HEK293 (cell line): ENCODE results near the gene ANXA3.

ENCODE experiments used
- CTCF ChIA-PET: fragments of 350-600 bp; formaldehyde crosslinking; extraction: SDS; loops from one replicate; lab custom pipeline; 2021; ENCODE audit warnings: antibody characterized with exemption; lab: Yijun Ruan, JAX
- POLR2A ChIA-PET: fragments of 300-600 bp; formaldehyde crosslinking; extraction: SDS; loops from one replicate; lab custom pipeline; 2020; ENCODE audit warnings: antibody characterized with exemption, inconsistent platforms; lab: Yijun Ruan, JAX
- H3K27ac ChIP-seq: fragments of 200-500 bp; sonication (Bioruptor generic); 2 replicates; pipeline ENCODE4 v1.5.1; 2014; ENCODE audit warnings: low read depth, low read length, control low read depth, inconsistent platforms; ENCODE audit errors: extremely low read depth
- H3K36me3 ChIP-seq, 2 experiments: fragments of 200-500 bp in 1 of 2; sonication (Bioruptor generic) in 1 of 2; 1 replicate in 1 of 2; 2 replicates in 1 of 2; pipeline ENCODE4 v1.5.1; 2014 to 2017; ENCODE audit warnings: inconsistent platforms in 2 of 2, low read length in 2 of 2; ENCODE audit not compliant: control insufficient read depth in 2 of 2, insufficient read depth in 1 of 2
- H3K4me1 ChIP-seq: fragments of 200-500 bp; sonication (Bioruptor generic); 2 replicates; pipeline ENCODE4 v1.5.1; 2014; ENCODE audit warnings: mild to moderate bottlenecking, low read length, inconsistent platforms; ENCODE audit not compliant: control insufficient read depth, insufficient read depth
- H3K4me3 ChIP-seq: 2 replicates; pipeline ENCODE4 v1.5.1; 2011; ENCODE audit warnings: low read depth, mild to moderate bottlenecking, control low read depth, low read length, moderate library complexity
- H3K9me3 ChIP-seq: fragments of 200-500 bp; sonication (Bioruptor generic); 2 replicates; pipeline ENCODE4 v1.5.1; 2014; ENCODE audit warnings: low read depth, low read length, inconsistent platforms; ENCODE audit not compliant: control insufficient read depth, insufficient read depth
- BCL11A ChIP-seq: fragments of 450-650 bp; formaldehyde crosslinking; IDR thresholded peaks from 2 replicates; pipeline ENCODE4 v1.5.1; 2016; ENCODE audit warnings: low read depth, missing biosample characterization, missing genetic modification characterization
- GLIS2 ChIP-seq: fragments of 450-650 bp; formaldehyde crosslinking; IDR thresholded peaks from 2 replicates; pipeline ENCODE4 v1.5.1; 2016; ENCODE audit warnings: missing biosample characterization, missing genetic modification characterization
- KLF1 ChIP-seq: fragments of 450-650 bp; formaldehyde crosslinking; IDR thresholded peaks from 2 replicates; pipeline ENCODE4 v1.5.1; 2016; ENCODE audit warnings: missing biosample characterization, missing genetic modification characterization
- OVOL3 ChIP-seq: fragments of 450-650 bp; formaldehyde crosslinking; IDR thresholded peaks from 2 replicates; pipeline ENCODE4 v1.5.1; 2016; ENCODE audit warnings: missing biosample characterization, missing genetic modification characterization
- PRDM1 ChIP-seq: fragments of 450-650 bp; formaldehyde crosslinking; IDR thresholded peaks from 2 replicates; pipeline ENCODE4; 2016; ENCODE audit warnings: missing biosample characterization, missing genetic modification characterization
- ZNF155 ChIP-seq: fragments of 450-650 bp; formaldehyde crosslinking; IDR thresholded peaks from 2 replicates; pipeline ENCODE4 v1.5.1; 2016; ENCODE audit warnings: missing biosample characterization, missing genetic modification characterization
- ZNF23 ChIP-seq: fragments of 450-650 bp; formaldehyde crosslinking; IDR thresholded peaks from 2 replicates; pipeline ENCODE4 v1.5.1; 2016; ENCODE audit warnings: missing biosample characterization, missing genetic modification characterization, borderline replicate concordance
- ZNF292 ChIP-seq: fragments of 450-650 bp; formaldehyde crosslinking; IDR thresholded peaks from 2 replicates; pipeline ENCODE4 v1.5.1; 2016; ENCODE audit warnings: low read depth, missing biosample characterization, missing genetic modification characterization, borderline replicate concordance
- ZNF324 ChIP-seq: fragments of 450-650 bp; formaldehyde crosslinking; IDR thresholded peaks from 2 replicates; pipeline ENCODE4 v1.5.1; 2016; ENCODE audit warnings: missing biosample characterization, missing genetic modification characterization
- ZNF354C ChIP-seq: fragments of 450-650 bp; formaldehyde crosslinking; IDR thresholded peaks from 2 replicates; pipeline ENCODE4 v1.5.1; 2016; ENCODE audit warnings: missing biosample characterization, missing genetic modification characterization, low read depth, borderline replicate concordance
- ZNF423 ChIP-seq: fragments of 450-650 bp; formaldehyde crosslinking; IDR thresholded peaks from 2 replicates; pipeline ENCODE4 v1.5.1; 2016; ENCODE audit warnings: missing biosample characterization, missing genetic modification characterization
- ZNF510 ChIP-seq: fragments of 450-650 bp; formaldehyde crosslinking; IDR thresholded peaks from 2 replicates; pipeline ENCODE4 v1.5.1; 2018; ENCODE audit warnings: mild to moderate bottlenecking, missing genetic modification characterization, missing biosample characterization; ENCODE audit not compliant: insufficient replicate concordance
- ZNF621 ChIP-seq: fragments of 450-650 bp; formaldehyde crosslinking; IDR thresholded peaks from 2 replicates; pipeline ENCODE4 v1.5.1; 2017; ENCODE audit warnings: missing biosample characterization, missing genetic modification characterization
- ZNF658 ChIP-seq: fragments of 450-650 bp; formaldehyde crosslinking; IDR thresholded peaks from 2 replicates; pipeline ENCODE4; 2016; ENCODE audit warnings: missing biosample characterization, missing genetic modification characterization
- ZNF777 ChIP-seq: fragments of 450-650 bp; formaldehyde crosslinking; IDR thresholded peaks from 2 replicates; pipeline ENCODE4 v1.5.1; 2017; ENCODE audit warnings: missing biosample characterization, missing genetic modification characterization, borderline replicate concordance
- TF ChIP-seq, protein P1 (sequence below): fragments of 450-650 bp; formaldehyde crosslinking; IDR thresholded peaks from 2 replicates; pipeline ENCODE4 v1.5.1; 2017; ENCODE audit warnings: missing biosample characterization, missing genetic modification characterization
- TF ChIP-seq, protein P2 (sequence below): fragments of 450-650 bp; formaldehyde crosslinking; IDR thresholded peaks from 2 replicates; pipeline ENCODE4 v1.5.1; 2016; ENCODE audit warnings: missing biosample characterization, missing genetic modification characterization
- TF ChIP-seq, protein P3 (sequence below): fragments of 450-650 bp; formaldehyde crosslinking; IDR thresholded peaks from 2 replicates; pipeline ENCODE4; 2016; ENCODE audit warnings: missing biosample characterization, missing genetic modification characterization
- TF ChIP-seq, protein P4 (sequence below): fragments of 450-650 bp; formaldehyde crosslinking; IDR thresholded peaks from 2 replicates; pipeline ENCODE4 v1.5.1; 2016; ENCODE audit warnings: missing biosample characterization, missing genetic modification characterization, low read depth

ANXA3 gene

DNA sequence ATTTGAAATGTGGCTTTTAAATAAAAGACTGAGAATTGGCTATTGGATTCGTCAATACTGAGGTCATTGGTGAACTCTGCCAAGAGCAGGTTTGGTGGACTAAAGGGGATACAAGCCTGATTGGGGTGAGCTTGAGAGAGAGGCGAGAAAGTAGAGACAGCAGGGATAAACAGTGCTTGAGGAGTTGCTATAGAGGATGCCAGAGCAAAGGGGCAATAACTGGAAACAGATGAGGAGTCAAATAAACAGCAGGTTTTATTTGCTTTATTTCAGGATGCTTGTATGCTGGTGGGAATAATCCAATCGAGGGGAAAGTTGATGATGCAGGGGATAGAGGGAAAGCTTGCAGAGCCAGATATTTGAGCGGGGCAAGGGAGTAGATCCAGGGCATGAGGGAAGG, 24.0 kb upstream of the ANXA3 start:
- ChIA-PET CTCF (interaction anchor here (0.6 to 0.7 kb wide), 2 partner anchors 425 to 470 kb away, joined by 3 read pairs; partner anchors contain the start of gene FRAS1), POLR2A (no interaction called here)
- Histone ChIP-seq H3K4me3 (no peak overlapping the region), H3K9me3 (no peaks in the 10 kb centered on the region), H3K27ac (no peak overlapping the region), H3K4me1 (no peaks in the 10 kb centered on the region), H3K36me3 (peaks cover 0 to 11% of the 10 kb centered on the region in 2 experiments; a peak in 1 of 3 replicates)
- TF ChIP-seq, protein P1, sequence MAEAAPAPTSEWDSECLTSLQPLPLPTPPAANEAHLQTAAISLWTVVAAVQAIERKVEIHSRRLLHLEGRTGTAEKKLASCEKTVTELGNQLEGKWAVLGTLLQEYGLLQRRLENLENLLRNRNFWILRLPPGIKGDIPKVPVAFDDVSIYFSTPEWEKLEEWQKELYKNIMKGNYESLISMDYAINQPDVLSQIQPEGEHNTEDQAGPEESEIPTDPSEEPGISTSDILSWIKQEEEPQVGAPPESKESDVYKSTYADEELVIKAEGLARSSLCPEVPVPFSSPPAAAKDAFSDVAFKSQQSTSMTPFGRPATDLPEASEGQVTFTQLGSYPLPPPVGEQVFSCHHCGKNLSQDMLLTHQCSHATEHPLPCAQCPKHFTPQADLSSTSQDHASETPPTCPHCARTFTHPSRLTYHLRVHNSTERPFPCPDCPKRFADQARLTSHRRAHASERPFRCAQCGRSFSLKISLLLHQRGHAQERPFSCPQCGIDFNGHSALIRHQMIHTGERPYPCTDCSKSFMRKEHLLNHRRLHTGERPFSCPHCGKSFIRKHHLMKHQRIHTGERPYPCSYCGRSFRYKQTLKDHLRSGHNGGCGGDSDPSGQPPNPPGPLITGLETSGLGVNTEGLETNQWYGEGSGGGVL (tag by site-specific recombination), result no peak
- no peak for TF ChIP-seq GLIS2
- TF ChIP-seq BCL11A (tag by site-specific recombination), result no peak
- no peak for TF ChIP-seq KLF1
- TF ChIP-seq ZNF23, result no peak
- TF ChIP-seq ZNF292 (tag by site-specific recombination), result no peak
- no peak for TF ChIP-seq OVOL3 (tag by site-specific recombination)
- no peak for TF ChIP-seq ZNF658 (tag by site-specific recombination)
- no peak for TF ChIP-seq ZNF423 (tag by site-specific recombination)
- TF ChIP-seq ZNF777 (tag by site-specific recombination), result no peak
- no peak for TF ChIP-seq ZNF621 (tag by site-specific recombination)
- TF ChIP-seq ZNF155, result no peak
- TF ChIP-seq ZNF510, result no peak
- no peak for TF ChIP-seq ZNF324 (tag by site-specific recombination)
- TF ChIP-seq ZNF354C, result no peak
- TF ChIP-seq, protein P2, sequence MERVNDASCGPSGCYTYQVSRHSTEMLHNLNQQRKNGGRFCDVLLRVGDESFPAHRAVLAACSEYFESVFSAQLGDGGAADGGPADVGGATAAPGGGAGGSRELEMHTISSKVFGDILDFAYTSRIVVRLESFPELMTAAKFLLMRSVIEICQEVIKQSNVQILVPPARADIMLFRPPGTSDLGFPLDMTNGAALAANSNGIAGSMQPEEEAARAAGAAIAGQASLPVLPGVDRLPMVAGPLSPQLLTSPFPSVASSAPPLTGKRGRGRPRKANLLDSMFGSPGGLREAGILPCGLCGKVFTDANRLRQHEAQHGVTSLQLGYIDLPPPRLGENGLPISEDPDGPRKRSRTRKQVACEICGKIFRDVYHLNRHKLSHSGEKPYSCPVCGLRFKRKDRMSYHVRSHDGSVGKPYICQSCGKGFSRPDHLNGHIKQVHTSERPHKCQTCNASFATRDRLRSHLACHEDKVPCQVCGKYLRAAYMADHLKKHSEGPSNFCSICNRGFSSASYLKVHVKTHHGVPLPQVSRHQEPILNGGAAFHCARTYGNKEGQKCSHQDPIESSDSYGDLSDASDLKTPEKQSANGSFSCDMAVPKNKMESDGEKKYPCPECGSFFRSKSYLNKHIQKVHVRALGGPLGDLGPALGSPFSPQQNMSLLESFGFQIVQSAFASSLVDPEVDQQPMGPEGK, result no peak
- TF ChIP-seq, protein P3, sequence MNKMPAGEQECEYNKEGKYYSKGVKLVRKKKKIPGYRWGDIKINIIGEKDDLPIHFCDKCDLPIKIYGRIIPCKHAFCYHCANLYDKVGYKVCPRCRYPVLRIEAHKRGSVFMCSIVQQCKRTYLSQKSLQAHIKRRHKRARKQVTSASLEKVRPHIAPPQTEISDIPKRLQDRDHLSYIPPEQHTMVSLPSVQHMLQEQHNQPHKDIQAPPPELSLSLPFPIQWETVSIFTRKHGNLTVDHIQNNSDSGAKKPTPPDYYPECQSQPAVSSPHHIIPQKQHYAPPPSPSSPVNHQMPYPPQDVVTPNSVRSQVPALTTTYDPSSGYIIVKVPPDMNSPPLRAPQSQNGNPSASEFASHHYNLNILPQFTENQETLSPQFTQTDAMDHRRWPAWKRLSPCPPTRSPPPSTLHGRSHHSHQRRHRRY (tag by site-specific recombination), result no peak
- TF ChIP-seq PRDM1 (tag by site-specific recombination), result no peak

DNA sequence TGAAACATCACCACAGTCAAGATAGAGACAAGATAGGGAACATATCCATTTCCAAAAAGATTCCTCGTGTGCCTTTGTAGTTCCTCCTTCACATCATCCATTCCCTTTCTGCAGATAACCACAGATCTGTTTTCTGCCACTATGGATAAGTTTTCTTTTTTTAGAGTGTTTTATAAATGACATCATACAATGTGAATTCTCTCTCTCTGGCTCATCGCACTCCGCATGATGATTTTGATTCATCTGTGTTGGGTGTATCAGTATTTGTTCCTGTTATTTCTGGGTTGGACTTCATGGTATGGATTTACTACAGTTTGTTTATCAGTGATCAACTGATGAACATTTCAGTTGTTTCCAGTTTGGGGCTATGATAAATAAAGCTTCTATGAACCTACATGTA, 23.2 kb upstream of the ANXA3 start:
- CTCF ChIA-PET, result no interaction called here
- POLR2A ChIA-PET, result no interaction called here
- Histone ChIP-seq H3K4me1 (no peaks in the 10 kb centered on the region), H3K9me3 (no peaks in the 10 kb centered on the region), H3K36me3 (peaks cover 0 to 9% of the 10 kb centered on the region in 2 experiments; a peak in 1 of 3 replicates), H3K27ac (no peak overlapping the region), H3K4me3 (no peak overlapping the region)
- TF ChIP-seq, protein P4, sequence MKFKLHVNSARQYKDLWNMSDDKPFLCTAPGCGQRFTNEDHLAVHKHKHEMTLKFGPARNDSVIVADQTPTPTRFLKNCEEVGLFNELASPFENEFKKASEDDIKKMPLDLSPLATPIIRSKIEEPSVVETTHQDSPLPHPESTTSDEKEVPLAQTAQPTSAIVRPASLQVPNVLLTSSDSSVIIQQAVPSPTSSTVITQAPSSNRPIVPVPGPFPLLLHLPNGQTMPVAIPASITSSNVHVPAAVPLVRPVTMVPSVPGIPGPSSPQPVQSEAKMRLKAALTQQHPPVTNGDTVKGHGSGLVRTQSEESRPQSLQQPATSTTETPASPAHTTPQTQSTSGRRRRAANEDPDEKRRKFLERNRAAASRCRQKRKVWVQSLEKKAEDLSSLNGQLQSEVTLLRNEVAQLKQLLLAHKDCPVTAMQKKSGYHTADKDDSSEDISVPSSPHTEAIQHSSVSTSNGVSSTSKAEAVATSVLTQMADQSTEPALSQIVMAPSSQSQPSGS (tag by site-specific recombination), result peak; percentile 30; the same call in 1 of the 2 replicates
- no peak for TF ChIP-seq ZNF658 (tag by site-specific recombination)
